NB4 (cell line): ENCODE data around the gene TMEM150B.
"Not testable (repeated sequence)": the region's sequence is repeated elsewhere in the genome, so short reads cannot be mapped to it uniquely, and the experiment has no call there.

Experiments used
- DNase-seq: peaks from one replicate; pipeline ENCODE4 v3.0.0; 2010; ENCODE audit warnings: low read depth
- H3K4me3 ChIP-seq: one replicate; pipeline ENCODE4 v1.5.1; 2011; ENCODE audit warnings: mild to moderate bottlenecking, low read depth, low read length, moderate library complexity
- MYC ChIP-seq: IDR thresholded peaks from 2 replicates; pipeline ENCODE4 v1.6.1; 2011; ENCODE audit warnings: low read depth, low read length
- POLR2A ChIP-seq: IDR thresholded peaks from 2 replicates; pipeline ENCODE4 v1.6.1; 2011; ENCODE audit warnings: mild to moderate bottlenecking; ENCODE audit not compliant: insufficient read length; ENCODE audit errors: extremely low read depth
- TF ChIP-seq, protein P1 (sequence below): IDR thresholded peaks from one replicate; pipeline ENCODE4 v1.5.1; 2012; ENCODE audit warnings: low read depth, low read length
- TF ChIP-seq, protein P2 (sequence below): IDR thresholded peaks from 2 replicates; pipeline ENCODE4 v1.6.1; 2011; ENCODE audit warnings: low read depth, low read length

The TMEM150B gene

DNA sequence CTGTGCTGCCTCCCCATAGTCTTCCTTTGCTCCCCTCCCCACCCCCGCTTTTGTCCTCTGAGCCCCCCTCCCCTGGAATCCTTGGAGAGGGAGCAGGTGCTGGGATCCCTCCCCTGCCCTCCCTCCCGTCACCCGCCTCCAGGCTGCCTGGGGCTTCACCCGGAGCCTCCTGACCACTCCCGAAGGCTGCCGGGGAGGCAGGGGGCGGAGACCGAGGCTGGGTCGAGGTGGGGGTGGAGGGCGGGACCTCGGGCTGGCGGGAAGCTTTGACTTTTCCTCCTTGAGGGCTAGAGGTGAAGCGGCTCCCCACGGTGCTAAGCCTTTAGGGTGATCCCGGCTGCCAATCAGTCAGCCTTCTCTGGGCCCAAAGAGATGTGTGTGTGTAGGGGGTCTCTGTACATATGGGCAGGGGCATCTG, 16.0 kb upstream of the TMEM150B start:
- peak overlapping the region; percentile 16 for H3K4me3 ChIP-seq
- TF ChIP-seq, protein P1, sequence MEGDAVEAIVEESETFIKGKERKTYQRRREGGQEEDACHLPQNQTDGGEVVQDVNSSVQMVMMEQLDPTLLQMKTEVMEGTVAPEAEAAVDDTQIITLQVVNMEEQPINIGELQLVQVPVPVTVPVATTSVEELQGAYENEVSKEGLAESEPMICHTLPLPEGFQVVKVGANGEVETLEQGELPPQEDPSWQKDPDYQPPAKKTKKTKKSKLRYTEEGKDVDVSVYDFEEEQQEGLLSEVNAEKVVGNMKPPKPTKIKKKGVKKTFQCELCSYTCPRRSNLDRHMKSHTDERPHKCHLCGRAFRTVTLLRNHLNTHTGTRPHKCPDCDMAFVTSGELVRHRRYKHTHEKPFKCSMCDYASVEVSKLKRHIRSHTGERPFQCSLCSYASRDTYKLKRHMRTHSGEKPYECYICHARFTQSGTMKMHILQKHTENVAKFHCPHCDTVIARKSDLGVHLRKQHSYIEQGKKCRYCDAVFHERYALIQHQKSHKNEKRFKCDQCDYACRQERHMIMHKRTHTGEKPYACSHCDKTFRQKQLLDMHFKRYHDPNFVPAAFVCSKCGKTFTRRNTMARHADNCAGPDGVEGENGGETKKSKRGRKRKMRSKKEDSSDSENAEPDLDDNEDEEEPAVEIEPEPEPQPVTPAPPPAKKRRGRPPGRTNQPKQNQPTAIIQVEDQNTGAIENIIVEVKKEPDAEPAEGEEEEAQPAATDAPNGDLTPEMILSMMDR, result no peak
- no peak for TF ChIP-seq POLR2A
- TF ChIP-seq, protein P2, sequence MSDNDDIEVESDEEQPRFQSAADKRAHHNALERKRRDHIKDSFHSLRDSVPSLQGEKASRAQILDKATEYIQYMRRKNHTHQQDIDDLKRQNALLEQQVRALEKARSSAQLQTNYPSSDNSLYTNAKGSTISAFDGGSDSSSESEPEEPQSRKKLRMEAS, result no peak
- no peak for TF ChIP-seq MYC
- peak; percentile 45 for DNase-seq

DNA sequence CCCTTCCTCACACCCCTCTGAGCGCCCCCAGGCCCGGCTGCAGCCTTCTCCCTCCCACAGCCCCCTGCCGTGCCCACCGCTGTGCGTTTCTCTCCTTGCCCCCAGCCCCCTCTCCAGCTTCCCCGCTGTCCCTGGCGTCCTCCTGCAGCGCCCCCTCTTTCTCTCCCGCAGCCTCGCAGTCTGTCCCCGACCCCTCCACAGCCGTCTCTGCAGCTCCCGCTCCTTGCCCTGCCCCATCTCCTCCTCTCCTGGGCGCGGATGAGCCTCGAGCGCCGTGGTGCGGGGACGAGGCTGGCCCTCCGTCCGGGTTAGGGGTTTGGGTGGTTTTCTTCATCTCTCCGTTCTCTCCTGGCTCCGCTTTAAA, 15.6 kb upstream of the TMEM150B start:
- DNase-seq, result peak; percentile 16
- TF ChIP-seq, protein P2, result no peak
- TF ChIP-seq, protein P1, result peak; percentile 0
- peak overlapping the region; percentile 59 for H3K4me3 ChIP-seq

DNA sequence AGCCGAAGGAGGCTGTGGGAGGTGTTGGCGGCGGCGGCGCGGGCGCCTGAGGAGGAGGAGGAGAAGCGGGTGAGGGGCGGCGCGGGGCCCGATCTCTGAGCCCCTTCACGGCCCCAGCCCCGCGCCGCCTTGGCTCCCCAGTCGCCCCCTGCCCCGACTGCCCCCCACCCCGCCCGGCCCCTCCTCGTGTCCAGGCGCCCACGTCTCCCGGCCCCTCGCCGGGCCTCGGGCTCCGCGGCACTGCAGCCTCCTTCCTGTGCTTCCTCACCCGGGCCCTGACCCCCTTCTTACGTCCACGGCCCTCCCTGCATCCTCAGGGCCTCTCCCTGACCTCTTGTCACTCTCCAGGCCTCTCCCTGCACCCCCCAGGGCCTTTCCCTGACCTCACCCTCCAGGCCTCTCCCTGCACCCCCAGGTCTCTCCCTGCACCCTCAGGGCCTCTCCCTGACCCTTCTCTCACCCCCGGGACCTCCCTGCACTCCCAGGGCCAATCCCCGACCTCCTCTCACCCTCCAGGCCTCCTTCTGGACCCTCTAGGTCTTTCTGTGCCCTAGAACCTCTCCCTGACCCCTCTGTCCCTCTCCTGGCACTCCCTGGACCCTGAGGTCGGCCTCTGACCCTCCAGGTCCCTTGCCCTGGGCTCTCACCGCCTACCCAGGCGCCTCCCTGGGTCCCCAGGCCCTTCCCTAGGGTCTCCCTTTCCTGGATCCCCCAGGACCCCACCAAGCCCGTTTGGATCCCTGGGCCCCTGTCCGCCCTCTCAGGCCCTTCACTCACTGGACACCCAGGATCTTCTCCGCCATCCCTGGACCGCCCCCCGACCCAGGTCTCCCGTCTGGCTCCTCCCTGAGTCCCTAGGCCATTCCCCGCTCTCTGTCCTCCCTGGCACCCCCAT, 15.0 kb upstream of the TMEM150B start:
- H3K4me3 ChIP-seq, result peak overlapping the region; percentile 59
- DNase-seq, result peak; percentile 31
- TF ChIP-seq POLR2A (peak; percentile 54), MYC (no peak)
- TF ChIP-seq, protein P1, result no peak
- TF ChIP-seq, protein P2, result no peak

DNA sequence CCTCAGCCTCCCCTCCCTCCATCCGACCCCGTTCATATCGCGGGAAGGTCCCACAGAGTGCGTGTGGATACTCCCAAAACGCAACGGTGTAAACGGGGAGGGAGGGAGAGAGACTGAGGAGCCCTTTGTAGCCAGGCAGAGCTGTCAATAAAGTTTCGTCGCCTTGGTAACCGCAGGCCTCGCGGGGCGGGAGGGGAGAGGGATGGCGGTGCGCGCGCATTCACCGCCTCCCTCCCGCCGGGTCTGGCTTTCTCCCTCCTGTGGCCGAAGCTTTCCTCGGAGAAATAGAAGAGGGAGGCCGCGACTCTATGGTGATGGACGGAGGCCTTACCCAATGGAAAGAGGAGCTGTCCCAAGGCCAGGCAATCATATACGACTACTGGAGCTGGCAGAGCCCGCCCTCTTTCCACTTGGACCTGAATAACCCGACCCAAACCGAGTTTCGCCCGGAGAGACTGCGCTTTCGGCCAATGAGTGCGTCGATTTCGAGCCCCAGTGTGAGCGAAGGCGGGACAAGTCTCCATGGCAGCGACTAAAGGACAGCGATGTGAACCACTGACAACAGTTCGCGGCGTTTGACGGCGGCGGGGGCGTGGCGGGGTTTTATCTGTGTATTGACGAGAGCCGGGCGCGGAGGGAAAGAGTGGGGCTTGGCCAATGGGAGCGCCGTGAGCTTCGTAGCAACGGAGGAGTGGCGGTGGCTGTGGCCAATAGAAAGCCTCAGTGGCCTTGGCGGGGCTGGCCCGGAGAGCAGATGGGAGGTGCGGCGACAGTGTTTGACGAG, 14.2 kb upstream of the TMEM150B start, which contains the start of gene KMT5C:
KMT5C (plus strand) TSS at position 772 of the 784 bp plus-strand sequence. CDS start 2,061 bp downstream, outside the sequence.
- H3K4me3 ChIP-seq, result peak within 1 kb of the TSS; percentile 59
- TF ChIP-seq MYC, result no peak
- TF ChIP-seq, protein P2, result peak; percentile 29; the same call in 1 of the 2 replicates
- DNase-seq, result peak; percentile 98

DNA sequence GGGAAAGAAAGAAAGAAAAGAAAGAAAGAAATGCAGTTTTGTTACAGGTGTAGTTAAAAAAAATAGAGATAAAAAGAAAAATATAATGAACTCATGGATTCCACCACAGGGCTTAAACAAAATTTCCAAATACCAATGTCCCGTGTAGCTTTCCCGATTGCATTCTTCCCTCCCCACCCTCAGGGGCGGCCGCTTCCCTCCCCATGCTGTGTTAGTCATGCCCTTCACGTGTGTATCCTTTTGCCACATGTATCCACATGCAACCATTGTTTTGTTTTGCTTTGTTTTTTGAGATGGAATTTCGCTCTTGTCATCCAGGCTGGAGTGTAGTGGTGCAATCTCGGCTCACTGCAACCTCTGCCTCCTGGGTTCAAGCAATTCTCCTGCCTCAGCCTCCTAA, 11.0 kb upstream of the TMEM150B start:
- no peak for DNase-seq
- TF ChIP-seq POLR2A, result no peak
- TF ChIP-seq, protein P2, result no peak
- TF ChIP-seq, protein P1, result no peak
- no peak for TF ChIP-seq MYC
- H3K4me3 ChIP-seq, result no peak overlapping the region

DNA sequence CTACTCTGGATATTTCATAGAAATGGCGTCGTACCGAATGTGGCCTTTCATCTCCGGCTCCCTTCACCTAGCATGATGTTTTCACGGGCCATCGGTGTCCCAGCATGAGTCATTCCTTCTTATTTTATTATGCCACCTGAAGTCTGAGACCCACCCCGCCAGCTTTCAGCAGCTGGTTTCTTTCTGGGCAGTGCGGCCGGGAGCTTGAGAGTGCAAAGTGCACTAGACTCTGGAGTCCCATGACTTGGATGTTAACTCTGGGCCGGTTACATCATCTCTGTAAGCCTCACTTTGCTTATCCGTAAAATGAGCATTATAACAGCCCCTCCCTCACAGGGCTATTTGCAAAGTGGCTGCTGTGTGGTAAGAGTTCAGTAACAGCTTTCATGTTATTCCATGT, 8.7 kb upstream of the TMEM150B start:
- no peak overlapping the region for H3K4me3 ChIP-seq
- no peak for DNase-seq
- TF ChIP-seq MYC (no peak), POLR2A (no peak)
- TF ChIP-seq, protein P1, result no peak

DNA sequence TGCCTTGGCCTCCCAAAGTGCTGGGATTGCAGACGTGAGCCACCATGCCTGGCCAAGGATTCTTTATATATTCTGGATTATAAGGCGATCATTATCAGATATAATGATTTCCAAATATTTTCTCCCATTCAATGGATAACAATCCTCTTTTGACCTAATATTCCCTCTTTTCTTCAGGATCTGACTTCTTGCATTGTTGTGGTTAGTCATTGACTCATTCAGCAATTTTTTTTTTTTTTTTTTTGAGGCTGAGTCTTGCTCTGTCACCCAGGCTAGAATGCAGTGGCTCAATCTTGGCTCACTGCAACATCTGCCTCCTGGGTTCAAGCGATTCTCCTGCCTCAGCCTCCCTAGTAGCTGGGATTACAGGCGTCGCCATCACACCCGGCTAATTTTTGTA, 4.7 kb upstream of the TMEM150B start:
- not testable (repeated sequence) for DNase-seq, H3K4me3 ChIP-seq

DNA sequence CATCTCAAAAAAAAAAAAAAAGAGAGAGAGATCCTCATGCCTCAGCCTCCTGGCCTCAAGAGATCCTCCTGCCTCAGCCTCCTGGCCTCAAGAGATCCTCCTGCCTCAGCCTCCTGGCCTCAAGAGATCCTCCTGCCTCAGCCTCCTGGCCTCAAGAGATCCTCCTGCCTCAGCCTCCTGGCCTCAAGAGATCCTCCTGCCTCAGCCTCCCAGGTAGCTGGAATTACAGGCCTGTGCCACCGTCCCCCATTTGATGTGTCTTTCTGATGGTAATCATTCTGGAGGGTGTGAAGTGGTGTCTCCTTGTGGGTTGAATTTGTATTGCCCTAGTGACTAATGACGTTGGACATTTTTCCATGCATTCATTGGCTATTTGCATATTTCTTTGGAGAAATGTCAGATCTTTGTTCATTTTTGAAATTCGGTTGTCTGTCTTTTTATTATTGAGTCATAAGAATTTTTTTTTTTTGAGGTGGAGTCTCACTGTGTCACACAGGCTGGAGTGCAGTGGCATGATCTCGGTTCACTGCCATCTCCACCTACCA, 3.7 kb upstream of the TMEM150B start:
- H3K4me3 ChIP-seq, DNase-seq: not testable (repeated sequence)
